Liver (tissue), 9 donors: ENCODE results near the gene MLXIP. TPM values are rescaled to one million over a fixed set of nuclear protein-coding genes. Genes with fewer than 3 reads are reported as not detected.
A peak's percentile ranks its signal among the peaks of the same experiment; 100 is the strongest.

Experiments
- DNase-seq: peaks from one replicate; pipeline ENCODE4 v3.0.0-alpha.2; 2017; ENCODE audit warnings: low spot score
- H3K27ac ChIP-seq, 2 donors: one replicate each; pipeline ENCODE4 v1.7.0; 2013; ENCODE audit warnings: inconsistent platforms in 2 of 2, low read length in 2 of 2, control low read depth in 1 of 2, low read depth in 1 of 2, mild to moderate bottlenecking in 1 of 2
- H3K27me3 ChIP-seq, 4 donors: one replicate each; pipeline versions ENCODE4 v1.6.1 to v1.7.0; 2013; ENCODE audit warnings: low read length in 3 of 4, inconsistent platforms in 1 of 4, mild to moderate bottlenecking in 1 of 4, moderate library complexity in 1 of 4; ENCODE audit not compliant: control insufficient read depth in 4 of 4, insufficient read depth in 4 of 4
- H3K36me3 ChIP-seq, 4 donors: one replicate each; pipeline versions ENCODE4 v1.6.1 to v1.7.0; 2013; ENCODE audit warnings: low read length in 3 of 4, mild to moderate bottlenecking in 3 of 4, low read depth in 1 of 4, moderate library complexity in 1 of 4; ENCODE audit not compliant: control insufficient read depth in 4 of 4, insufficient read depth in 3 of 4
- H3K4me1 ChIP-seq, 4 donors: one replicate each; pipeline versions ENCODE4 v1.6.1 to v1.7.0; 2013; ENCODE audit warnings: low read length in 3 of 4, mild to moderate bottlenecking in 3 of 4, moderate library complexity in 1 of 4; ENCODE audit not compliant: control insufficient read depth in 4 of 4, insufficient read depth in 4 of 4
- H3K4me3 ChIP-seq, 3 donors: one replicate each; pipeline versions ENCODE4 v1.6.1 to v1.7.0; 2013; ENCODE audit warnings: low read length in 3 of 3, control low read depth in 1 of 3, low read depth in 1 of 3, mild to moderate bottlenecking in 1 of 3
- H3K9ac ChIP-seq, 2 donors: one replicate each; pipeline ENCODE4 v1.7.0; 2013; ENCODE audit warnings: low read length in 2 of 2, mild to moderate bottlenecking in 2 of 2, moderate library complexity in 2 of 2, control low read depth in 1 of 2, low read depth in 1 of 2
- H3K9me3 ChIP-seq, 4 donors: one replicate each; pipeline versions ENCODE4 v1.6.1 to v1.7.0; 2013; ENCODE audit warnings: low read length in 3 of 4; ENCODE audit not compliant: control insufficient read depth in 4 of 4
- EGR1 ChIP-seq, 2 donors: IDR thresholded peaks; 2 replicates each; pipeline ENCODE4 v1.6.1; 2016 to 2018; ENCODE audit warnings: antibody characterized with exemption in 2 of 2, low read depth in 2 of 2
- FOXA1 ChIP-seq: IDR thresholded peaks from 2 replicates; pipeline ENCODE4 v1.6.1; 2016; ENCODE audit warnings: antibody characterized with exemption
- FOXA2 ChIP-seq: IDR thresholded peaks from 2 replicates; pipeline ENCODE4 v1.6.1; 2016; ENCODE audit warnings: antibody characterized with exemption
- HNF4A ChIP-seq, 2 donors: conservative IDR thresholded peaks; 2 replicates each; pipeline ENCODE4 v1.6.1; 2016; ENCODE audit warnings: antibody characterized with exemption in 2 of 2, mild to moderate bottlenecking in 2 of 2
- HNF4G ChIP-seq: IDR thresholded peaks from 2 replicates; pipeline ENCODE4 v1.6.1; 2016; ENCODE audit warnings: antibody characterized with exemption
- NR2F2 ChIP-seq: IDR thresholded peaks from 2 replicates; pipeline ENCODE4 v1.6.1; 2016; ENCODE audit warnings: antibody characterized with exemption
- RAD21 ChIP-seq, 2 donors: IDR thresholded peaks; 2 replicates each; pipeline ENCODE4 v1.6.1; 2016; ENCODE audit warnings: antibody characterized with exemption in 2 of 2, mild to moderate bottlenecking in 2 of 2
- YY1 ChIP-seq: IDR thresholded peaks from 2 replicates; pipeline ENCODE4 v1.6.1; 2016; ENCODE audit warnings: antibody characterized with exemption, mild to moderate bottlenecking
- WGBS: extraction: QIAGEN DNeasy Blood & Tissue Kit; methylation state at CpG from one replicate; pipeline ENCODE4 v1.1.7; 2013; 5-methylcytosine and 5-hydroxymethylcytosine counted together
- polyA plus RNA-seq, 2 donors: library from polyadenylated mRNA; stranded (reverse) in 1 of 2; unstranded in 1 of 2; fragments of 200-250 nt in 1 of 2; fragments of >200 nt in 1 of 2; fragmentation: Nextera tagmentation in 1 of 2; extraction: Ambion mirVana in 1 of 2; gene quantifications; one replicate each; pipeline versions ENCODE4 v1.2.1 to v1.2.3, GENCODE V29; 2013 to 2015
- total RNA-seq, 2 donors: library from RNA; depleted of rRNA; stranded (reverse); fragments of >200 nt; gene quantifications; one replicate each; pipeline ENCODE4 v1.2.3, GENCODE V29; 2014
- TF ChIP-seq, protein P1 (sequence below): IDR thresholded peaks from 2 replicates; pipeline ENCODE4 v1.6.1; 2016; ENCODE audit warnings: antibody characterized with exemption
- TF ChIP-seq, protein P2 (sequence below): IDR thresholded peaks from 2 replicates; pipeline ENCODE4 v1.6.1; 2016; ENCODE audit warnings: antibody characterized with exemption
- TF ChIP-seq, protein P3 (sequence below): IDR thresholded peaks from 2 replicates; pipeline ENCODE4 v1.6.1; 2016; ENCODE audit warnings: antibody characterized with exemption, mild to moderate bottlenecking
- donor health status: healthy.
- donor health status: healthy.
- donor health status: healthy.
- donor health status: healthy.
- donor health status: healthy.

MLXIP gene
- total and polyA plus RNA-seq, 4 donors: 10.6 to 19.5 (median 11.0) TPM

DNA sequence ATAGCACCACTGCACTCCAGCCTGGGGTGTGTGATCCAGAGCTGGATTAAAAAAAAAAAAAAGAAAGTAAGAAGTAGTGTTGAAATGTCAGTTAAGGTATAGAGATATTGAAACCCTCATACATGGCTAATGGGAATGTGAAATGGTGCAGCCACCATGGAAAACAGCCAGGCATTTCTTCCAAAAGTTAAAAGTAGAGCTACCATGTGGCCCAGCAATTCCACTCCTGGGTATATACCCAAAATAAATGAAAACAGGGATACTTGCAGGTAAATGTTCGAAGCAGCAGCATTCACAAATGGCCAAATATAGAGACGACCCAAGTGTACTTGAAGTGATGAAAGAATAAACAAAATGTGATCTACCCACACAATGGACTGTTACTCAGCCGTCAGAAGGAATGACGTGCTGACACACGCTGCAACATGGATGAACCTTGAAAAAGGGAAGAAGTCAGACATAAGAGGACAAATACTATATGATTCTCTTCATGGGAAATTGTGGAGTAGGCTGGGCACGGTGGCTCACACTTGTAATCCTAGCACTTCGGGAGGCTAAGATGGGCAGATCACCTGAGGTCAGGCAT is 80.2 kb downstream of the MLXIP start:
- H3K4me1 ChIP-seq: no peaks in the 10 kb centered on the region
- H3K4me3 ChIP-seq: no peak overlapping the region
- no peak overlapping the region for H3K9ac ChIP-seq
- DNase-seq: no peak
- TF ChIP-seq YY1 (no peak), NR2F2 (no peak), EGR1 (IDR thresholded peaks at IDR 0.05; ENCODE audit: low read depth in 2 of 2) (no peak), FOXA2 (no peak), HNF4A (conservative IDR thresholded peaks at IDR 0.05) (no peak)
- TF ChIP-seq, protein P1, sequence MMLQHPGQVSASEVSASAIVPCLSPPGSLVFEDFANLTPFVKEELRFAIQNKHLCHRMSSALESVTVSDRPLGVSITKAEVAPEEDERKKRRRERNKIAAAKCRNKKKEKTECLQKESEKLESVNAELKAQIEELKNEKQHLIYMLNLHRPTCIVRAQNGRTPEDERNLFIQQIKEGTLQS: no peak
- TF ChIP-seq, protein P2, sequence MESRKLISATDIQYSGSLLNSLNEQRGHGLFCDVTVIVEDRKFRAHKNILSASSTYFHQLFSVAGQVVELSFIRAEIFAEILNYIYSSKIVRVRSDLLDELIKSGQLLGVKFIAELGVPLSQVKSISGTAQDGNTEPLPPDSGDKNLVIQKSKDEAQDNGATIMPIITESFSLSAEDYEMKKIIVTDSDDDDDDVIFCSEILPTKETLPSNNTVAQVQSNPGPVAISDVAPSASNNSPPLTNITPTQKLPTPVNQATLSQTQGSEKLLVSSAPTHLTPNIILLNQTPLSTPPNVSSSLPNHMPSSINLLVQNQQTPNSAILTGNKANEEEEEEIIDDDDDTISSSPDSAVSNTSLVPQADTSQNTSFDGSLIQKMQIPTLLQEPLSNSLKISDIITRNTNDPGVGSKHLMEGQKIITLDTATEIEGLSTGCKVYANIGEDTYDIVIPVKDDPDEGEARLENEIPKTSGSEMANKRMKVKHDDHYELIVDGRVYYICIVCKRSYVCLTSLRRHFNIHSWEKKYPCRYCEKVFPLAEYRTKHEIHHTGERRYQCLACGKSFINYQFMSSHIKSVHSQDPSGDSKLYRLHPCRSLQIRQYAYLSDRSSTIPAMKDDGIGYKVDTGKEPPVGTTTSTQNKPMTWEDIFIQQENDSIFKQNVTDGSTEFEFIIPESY: no peak
- H3K9me3 ChIP-seq: no peaks in the 10 kb centered on the region
- H3K36me3 ChIP-seq: no peaks in the 10 kb centered on the region
- H3K27ac ChIP-seq: no peak overlapping the region
- whole genome bisulfite sequencing: 93% methylated on average over 7 of the region's 7 CpGs
- H3K27me3 ChIP-seq: no peaks in the 10 kb centered on the region

DNA sequence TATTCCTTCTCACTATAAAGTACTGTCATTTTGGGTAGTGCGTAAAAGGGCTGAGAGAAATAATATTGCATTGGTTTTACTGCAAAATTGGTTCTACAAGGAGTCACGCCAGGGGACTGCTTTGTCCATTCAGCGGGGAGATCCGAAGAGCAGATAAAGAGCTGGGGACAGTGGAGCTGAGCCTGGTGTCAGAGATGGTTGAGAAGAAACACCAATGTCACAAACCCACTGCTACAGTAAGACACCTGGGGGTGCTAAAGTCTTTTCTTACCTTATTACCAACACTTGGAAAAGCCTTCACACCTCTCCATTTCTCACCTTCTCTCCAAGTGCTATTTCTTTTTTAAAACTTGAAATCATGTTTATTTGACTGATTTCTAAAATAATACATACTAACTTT is 81.3 kb downstream of the MLXIP start:
- no peak for DNase-seq
- 81% methylated on average over 4 of the region's 4 CpGs for WGBS
- TF ChIP-seq RAD21 (IDR thresholded peaks at IDR 0.05) (peak; percentile 32), FOXA1 (no peak), HNF4A (conservative IDR thresholded peaks at IDR 0.05) (no peak), FOXA2 (no peak)
- H3K4me3 ChIP-seq: no peak overlapping the region
- no peak overlapping the region for H3K9ac ChIP-seq
- H3K27me3 ChIP-seq: no peaks in the 10 kb centered on the region
- no peaks in the 10 kb centered on the region for H3K4me1 ChIP-seq
- H3K9me3 ChIP-seq: no peaks in the 10 kb centered on the region
- H3K36me3 ChIP-seq: no peaks in the 10 kb centered on the region
- H3K27ac ChIP-seq: no peak overlapping the region

DNA sequence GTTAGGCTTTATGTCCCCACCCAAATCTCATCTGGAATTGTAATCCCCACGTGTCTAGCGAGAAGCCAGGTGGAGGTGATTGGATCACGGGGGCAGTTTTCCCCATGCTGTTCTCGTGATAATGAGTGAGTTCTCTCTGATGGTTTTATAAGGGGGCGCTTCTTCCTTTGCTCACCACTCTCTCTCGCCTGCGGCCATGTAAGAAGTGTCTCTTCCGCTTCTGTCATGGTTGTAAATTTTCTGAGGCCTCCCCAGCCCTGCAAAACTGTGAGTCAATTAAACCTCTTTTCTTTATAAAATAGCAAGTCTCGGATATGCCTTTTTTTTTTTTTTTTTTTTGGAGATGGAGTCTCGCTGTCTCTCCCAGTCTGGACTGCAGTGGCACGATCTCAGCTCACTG is 82.2 kb downstream of the MLXIP start:
- 89% methylated on average over 11 of the region's 11 CpGs for WGBS
- Histone ChIP-seq H3K4me1 (no peaks in the 10 kb centered on the region), H3K27me3 (no peaks in the 10 kb centered on the region), H3K9ac (no peak overlapping the region), H3K36me3 (no peaks in the 10 kb centered on the region), H3K9me3 (no peaks in the 10 kb centered on the region), H3K27ac (no peak overlapping the region), H3K4me3 (no peak overlapping the region)
- no peak for TF ChIP-seq FOXA2
- TF ChIP-seq HNF4G: no peak
- TF ChIP-seq, protein P3, sequence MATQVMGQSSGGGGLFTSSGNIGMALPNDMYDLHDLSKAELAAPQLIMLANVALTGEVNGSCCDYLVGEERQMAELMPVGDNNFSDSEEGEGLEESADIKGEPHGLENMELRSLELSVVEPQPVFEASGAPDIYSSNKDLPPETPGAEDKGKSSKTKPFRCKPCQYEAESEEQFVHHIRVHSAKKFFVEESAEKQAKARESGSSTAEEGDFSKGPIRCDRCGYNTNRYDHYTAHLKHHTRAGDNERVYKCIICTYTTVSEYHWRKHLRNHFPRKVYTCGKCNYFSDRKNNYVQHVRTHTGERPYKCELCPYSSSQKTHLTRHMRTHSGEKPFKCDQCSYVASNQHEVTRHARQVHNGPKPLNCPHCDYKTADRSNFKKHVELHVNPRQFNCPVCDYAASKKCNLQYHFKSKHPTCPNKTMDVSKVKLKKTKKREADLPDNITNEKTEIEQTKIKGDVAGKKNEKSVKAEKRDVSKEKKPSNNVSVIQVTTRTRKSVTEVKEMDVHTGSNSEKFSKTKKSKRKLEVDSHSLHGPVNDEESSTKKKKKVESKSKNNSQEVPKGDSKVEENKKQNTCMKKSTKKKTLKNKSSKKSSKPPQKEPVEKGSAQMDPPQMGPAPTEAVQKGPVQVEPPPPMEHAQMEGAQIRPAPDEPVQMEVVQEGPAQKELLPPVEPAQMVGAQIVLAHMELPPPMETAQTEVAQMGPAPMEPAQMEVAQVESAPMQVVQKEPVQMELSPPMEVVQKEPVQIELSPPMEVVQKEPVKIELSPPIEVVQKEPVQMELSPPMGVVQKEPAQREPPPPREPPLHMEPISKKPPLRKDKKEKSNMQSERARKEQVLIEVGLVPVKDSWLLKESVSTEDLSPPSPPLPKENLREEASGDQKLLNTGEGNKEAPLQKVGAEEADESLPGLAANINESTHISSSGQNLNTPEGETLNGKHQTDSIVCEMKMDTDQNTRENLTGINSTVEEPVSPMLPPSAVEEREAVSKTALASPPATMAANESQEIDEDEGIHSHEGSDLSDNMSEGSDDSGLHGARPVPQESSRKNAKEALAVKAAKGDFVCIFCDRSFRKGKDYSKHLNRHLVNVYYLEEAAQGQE: no peak
- TF ChIP-seq, protein P1: no peak
- TF ChIP-seq YY1: no peak
- DNase-seq: no peak
